ENCODE measurements around the gene KDM4C. TPM values are rescaled to one million over a fixed set of nuclear protein-coding genes. Genes with fewer than 3 reads are reported as not detected.
"Not testable (repeated sequence)": the region's sequence is repeated elsewhere in the genome, so short reads cannot be mapped to it uniquely, and the experiment has no call there.

KDM4C gene
- 10 to 100 TPM; 16.4 to 17.5 (median 16.7) TPM for polyA plus RNA-seq (ENCODE audit: insufficient read length in 3 of 3)

DNA sequence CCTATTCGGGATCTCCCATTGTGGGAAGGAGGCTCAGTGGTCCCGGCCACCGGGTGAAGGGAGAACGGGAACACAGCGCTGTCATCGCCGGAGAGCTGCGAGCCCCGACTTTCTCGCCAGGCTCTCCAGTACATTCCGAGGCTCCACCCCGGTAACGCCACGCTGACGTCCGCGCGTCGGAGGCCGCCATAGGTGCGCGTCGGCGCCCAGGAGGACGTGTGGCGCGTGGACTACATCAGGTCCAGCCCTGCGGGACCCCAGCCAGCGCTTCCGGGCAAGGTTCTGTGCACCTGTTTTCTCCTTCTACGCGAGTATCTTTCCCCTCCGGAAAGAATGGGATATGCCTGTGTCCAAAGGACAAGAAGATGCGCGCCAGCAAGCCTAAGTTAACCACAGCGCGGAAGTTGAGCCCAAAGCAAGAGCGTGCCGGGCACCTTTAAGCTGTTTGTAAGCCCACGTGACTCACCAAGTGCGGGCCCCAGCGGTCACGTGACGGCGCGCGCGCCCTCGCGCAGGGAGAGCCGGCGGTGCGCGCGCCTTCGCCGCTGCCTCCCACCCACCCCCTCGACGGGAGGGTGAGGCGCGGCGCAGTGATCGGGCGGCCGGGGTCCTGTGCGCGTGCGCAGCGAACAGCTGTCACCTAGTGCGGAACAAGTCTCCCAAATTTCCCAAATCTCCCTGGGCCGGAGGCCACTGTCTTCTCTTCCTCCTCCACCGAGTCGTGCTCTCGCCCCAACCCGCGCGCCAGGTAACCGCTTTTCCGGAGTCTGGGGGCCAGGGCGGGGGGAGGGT, at the start of gene KDM4C:
Gene KDM4C (plus strand): TSS at position 518 of the 792 bp plus-strand sequence. CDS start 35,016 bp downstream, outside the sequence.
- DNase-seq (ENCODE audit: low read depth in 3 of 3, low spot score in 2 of 3) = peak; percentile 88 to 91 (median 89)

DNA sequence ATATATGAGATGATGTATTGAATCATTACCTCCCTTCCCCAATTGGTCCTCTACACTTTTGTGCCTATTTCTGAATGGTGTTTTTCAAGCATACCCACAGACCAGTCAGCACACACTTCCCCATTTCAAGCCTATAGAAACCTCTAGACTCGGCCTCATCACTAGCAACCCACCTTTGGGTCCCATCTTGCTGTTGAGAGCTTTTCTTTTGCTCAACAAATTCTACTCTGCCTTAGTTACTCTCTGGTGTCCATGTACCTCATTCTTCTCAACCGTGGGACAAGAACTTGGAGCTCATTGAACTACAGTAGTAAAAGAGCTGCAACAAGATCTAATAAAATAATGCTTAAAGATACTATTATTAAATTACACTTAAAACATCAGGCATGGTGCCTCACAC, 49.0 kb upstream of the KDM4C start:
- no peak for DNase-seq (ENCODE audit: low read depth in 3 of 3, low spot score in 2 of 3)

DNA sequence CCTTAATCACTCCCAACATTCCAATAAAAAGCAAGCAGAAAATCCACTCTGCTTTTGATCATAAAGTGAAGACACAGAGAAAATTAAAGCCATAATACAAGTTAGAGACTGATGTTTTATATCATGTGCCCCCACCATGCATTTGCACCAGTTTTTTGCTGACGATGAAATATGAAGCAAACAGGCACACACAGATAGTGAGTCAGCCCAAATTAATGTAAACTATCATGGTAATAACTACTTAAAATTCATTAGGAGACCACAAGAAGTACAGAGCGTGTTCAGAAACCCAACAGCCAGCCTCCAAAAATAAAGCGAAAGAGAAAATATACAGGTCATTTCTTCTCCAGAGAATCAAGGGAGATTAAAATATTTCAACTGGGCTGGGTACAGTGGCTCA, 46.4 kb upstream of the KDM4C start:
- DNase-seq (ENCODE audit: low read depth in 3 of 3, low spot score in 2 of 3) = no peak

DNA sequence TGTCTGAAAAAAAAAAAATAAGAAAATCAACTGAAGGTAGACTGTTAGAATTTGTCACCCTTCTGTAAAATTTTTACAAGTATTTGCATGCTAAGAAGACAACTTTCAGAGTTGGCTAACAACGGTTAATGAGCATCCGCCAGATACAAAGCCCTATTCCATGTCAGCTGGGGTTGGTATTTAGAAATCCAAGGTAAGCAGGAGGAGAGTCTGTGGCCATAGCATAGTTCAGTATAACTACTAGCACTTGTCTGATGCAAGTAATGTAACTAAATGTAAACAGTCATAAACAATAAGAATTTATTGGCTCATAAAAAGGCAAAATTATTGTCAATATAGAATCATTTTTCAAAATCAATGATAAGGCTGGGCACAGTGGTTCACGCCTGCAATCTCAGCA, 45.7 kb upstream of the KDM4C start:
- DNase-seq (ENCODE audit: low read depth in 3 of 3, low spot score in 2 of 3) = no peak

DNA sequence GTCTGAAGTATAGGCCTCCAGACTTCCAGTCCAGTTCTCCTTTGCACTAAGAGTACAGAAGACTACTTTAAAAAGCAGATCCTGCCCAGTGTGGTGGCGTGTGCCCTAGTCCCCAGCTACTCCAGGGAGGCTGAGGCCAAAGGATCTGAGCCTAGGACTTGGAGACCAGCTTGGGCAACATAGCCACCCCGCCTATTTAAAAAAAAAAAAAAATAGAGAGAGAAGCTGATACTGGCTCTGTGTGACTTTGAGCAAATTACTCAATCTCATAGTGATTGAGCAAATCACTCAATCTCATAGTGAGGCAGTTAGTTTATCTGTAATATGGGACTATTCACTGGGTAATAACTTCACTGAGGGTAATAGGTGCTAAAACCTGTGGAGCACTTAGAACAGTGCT, 43.6 kb upstream of the KDM4C start:
- DNase-seq (ENCODE audit: low read depth in 3 of 3, low spot score in 2 of 3) = no peak

DNA sequence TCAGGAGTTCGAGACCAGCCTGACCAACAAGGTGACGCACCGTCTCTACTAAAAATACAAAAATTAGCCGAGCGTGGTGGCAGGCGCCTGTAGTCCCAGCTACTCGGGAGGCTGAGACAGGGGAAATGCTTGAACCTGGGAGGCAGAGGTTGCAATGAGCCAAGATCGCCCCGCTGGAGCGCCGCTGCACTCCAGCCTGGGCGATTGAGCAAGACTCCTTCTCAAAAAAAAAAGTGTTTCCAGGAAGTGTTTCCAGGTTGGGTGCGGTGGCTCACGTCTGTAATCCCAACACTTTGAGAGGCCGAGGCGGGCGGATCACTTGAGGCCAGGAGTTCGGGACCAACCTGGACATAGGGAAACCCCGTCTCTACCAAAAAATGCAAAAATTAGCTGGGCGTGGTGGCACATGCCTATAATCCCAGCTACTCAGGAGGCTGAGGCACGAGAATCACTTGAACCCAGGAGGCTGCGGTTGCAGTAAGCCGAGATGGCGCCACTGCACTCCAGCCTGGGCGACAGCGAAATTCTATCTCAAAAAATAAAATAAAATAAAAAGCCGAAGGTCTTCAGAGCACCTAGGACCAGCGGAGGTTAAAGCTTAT, 42.5 kb upstream of the KDM4C start:
- not testable (repeated sequence) for DNase-seq (ENCODE audit: low read depth in 3 of 3, low spot score in 2 of 3)

DNA sequence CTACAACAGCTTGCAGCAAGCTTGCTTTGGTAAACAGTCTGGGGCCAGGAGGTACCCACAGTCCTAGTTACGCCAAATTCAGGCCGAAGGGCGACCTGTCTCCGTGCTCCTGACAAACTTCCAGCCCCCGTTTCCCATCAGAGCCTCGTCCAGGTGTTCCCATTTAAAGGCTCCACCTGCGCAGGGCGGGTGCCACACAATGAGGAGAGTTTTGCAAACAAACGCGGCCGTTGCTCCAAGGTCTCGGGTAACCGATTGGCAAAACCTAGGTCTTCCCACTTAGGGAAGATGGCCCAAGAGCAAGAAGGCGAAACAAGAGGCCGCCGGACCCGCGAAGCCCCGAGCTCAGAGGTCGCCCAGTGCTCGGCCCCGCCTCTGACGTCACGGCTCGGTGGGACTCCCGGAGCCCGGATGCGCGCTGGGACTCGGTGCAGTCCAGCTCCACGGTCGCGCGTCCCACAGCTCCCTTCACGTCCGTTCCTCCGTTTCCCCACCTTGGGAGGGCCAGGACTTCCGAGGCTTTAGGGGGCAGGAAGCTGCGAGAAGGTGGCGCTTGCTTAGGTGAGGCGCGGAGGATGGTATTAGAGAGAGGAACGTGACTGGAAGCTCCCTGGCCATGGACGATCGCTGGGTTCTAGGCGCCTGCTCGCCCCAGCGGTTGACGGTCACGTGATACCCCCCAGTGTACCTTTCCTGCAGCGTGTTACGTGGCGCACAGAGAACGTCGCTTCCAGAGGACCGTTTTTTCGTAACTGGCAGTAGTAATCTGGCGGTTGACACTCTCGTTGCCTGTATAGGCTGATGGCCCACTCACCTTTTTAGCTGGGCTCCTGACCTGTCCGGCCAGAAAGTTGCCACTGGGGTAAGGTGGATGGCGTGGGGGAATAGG, 41.8 kb upstream of the KDM4C start:
- no peak for DNase-seq (ENCODE audit: low read depth in 3 of 3, low spot score in 2 of 3)

DNA sequence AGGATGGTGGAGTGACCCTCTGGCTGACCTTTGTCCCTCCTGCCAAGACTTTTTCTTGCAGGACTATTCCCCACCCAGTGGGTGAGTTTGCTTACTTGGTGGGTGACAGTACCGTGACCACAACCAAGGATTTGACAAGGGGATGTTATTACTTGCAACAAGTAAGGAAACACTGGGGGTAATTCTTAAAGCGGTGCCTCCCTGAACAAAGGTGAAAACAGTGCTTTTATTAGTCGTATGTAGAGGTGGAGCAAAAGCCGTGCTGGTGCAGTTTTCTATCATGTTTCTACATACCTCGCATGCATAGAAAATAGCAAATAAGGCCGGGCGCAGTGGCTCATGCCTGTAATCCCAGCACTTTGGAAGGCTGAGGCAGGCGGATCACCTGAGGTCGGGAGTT, 41.0 kb upstream of the KDM4C start:
- no peak for DNase-seq (ENCODE audit: low read depth in 3 of 3, low spot score in 2 of 3)

DNA sequence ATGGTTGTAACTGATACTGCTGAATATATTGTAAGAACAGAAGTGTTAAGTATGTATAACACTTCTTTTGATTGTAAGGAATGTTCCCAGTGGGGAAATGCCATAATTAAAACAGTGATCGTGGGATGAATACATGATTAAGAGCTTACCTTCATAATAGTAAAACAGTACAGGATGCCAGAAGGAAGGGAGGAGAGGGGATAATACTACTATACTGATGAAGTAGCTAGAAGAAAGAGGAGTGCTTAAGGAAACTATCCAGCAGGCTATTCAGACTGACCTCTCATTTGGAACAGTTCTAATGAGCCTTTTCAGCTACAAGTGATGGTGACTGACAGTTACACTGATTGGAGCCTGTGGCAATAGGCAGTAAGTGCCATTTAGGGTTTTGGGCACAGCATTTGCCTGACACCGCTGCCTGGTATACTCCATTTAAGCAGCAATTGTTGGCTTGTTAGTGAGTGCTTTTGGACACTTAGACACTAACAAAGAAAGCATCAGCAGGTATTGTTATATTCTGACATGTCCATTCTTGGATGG, 33.8 kb upstream of the KDM4C start:
- DNase-seq (ENCODE audit: low read depth in 3 of 3, low spot score in 2 of 3) = no peak

DNA sequence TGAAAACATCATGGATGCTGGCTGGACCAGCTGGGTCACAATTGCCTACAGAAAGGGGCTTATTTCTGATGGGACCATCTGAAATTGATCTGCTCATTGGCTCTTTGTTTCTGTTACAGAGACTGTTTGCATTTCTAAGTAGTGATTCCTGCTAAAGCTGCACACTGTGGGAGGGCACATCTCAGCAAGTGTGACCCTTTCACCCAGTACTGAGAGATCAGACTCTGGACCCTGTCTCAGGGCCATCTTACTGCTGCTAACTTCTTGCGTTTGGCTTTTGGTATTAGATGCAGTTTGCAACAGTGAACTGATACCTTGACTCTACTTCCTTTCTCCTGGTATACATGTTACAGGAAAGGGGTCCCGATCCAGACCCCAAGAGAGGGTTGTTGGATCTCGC, 24.5 kb upstream of the KDM4C start:
- no peak for DNase-seq (ENCODE audit: low read depth in 3 of 3, low spot score in 2 of 3)

DNA sequence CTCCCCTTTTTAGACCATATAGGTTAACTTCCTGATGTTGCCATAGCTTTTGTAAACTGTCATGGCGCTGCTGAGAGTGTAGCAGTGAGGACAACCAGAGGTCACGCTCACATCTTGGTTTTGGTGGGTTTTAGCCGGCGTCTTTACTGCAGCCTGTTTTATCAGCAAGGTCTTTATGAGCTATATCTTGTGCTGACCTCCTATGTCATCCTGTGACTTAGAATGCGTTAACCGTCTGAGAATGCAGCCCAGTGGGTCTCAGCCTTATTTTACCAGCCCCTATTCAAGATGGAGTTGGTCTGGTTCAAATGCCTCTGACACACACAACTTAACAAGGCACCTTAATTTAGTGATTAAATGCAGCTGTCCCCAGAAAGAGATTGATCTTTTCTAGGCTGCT, 23.9 kb upstream of the KDM4C start:
- DNase-seq (ENCODE audit: low read depth in 3 of 3, low spot score in 2 of 3) = no peak

DNA sequence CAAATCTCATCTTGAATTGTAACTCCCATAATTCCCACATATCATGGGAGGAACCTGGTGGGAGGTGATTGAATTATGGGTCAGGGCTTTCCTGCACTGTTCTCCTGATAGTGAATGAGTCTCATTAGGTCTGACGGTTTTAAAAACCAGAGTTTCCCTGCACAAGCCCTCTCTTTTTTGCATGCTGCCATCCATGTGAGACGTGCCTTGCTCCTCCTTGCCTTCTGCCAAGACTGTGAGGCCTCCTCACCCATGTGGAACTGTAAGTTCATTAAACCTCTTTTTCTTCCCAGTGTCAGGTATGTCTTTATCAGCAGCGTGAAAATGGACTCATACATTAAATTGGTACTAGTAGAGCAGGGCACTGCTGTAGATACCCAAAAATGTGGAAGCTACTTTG, 22.4 kb upstream of the KDM4C start:
- no peak for DNase-seq (ENCODE audit: low read depth in 3 of 3, low spot score in 2 of 3)

DNA sequence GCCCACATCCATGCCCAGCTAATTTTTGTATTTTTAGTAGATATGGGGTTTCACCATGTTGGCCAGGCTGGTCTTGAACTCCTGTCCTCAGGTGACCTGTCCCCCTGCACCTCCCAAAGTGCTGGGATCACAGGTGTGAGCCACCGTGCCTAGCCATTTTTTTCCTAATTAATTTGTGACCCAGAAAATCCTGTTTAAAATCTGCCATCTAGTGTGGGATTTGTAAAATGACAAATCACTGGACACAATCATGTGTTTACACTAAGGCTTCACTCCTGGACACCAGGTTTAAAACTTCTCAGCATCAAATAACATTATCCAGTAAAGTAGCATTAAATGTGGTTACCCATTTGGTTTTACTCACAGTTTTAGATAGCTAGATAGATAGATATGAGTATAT, 18.6 kb upstream of the KDM4C start:
- DNase-seq (ENCODE audit: low read depth in 3 of 3, low spot score in 2 of 3) = no peak

DNA sequence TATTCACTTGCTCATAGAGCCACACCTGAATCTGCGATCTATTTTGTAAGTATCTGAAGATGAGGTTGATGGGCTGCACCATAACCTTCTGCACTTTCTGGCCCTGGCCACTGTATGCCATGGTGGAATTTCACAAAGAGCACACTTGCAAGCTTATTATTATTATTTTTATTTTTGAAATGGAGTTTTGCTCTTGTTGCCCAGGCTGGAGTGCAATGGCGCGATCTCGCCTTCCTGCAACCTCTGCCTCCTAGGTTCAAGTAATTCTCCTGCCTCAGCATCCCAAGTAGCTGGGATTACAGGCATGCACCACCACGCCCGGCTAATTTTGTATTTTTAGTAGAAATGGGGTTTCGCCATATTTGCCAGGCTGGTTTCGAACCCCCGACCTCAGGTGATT, 8.9 kb upstream of the KDM4C start:
- not testable (repeated sequence) for DNase-seq (ENCODE audit: low read depth in 3 of 3, low spot score in 2 of 3)

DNA sequence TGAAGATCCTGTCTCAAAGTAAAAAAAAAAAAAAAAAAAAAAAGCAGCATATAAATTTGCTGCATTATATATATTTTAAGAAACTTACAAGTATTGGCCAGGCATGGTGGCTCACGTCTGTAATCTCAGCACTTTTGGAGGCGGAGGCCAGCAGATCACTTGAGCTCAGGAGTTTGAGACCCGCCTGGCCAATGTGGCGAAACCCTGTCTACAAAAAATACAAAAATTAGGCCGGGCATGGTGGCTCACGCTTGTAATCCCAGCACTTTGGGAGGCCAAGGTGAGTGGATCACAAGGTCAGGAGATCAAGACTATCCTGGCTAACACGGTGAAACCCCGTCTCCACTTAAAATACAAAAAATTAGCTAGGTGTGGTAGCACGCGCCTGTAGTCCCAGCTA, 2.9 kb upstream of the KDM4C start:
- not testable (repeated sequence) for DNase-seq (ENCODE audit: low read depth in 3 of 3, low spot score in 2 of 3)

DNA sequence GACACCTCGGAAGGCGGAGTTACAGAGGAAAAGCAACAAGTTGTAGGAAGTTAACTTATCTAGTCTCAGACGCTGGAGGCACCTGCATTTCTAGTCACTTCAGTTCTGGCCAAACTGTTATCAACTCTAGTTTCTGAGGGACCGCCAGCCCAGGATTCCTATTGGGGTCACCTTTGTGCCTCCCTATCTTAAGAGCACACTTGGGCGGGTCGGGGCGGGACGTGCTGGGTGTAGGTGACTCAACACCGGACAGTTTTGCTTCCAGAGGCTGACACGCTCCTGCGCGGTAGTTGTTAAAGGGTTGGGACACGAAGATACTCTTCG, 679 bp upstream of the KDM4C start:
- DNase-seq (ENCODE audit: low read depth in 3 of 3, low spot score in 2 of 3) = peak; percentile 39 to 72 (median 54)

DNA sequence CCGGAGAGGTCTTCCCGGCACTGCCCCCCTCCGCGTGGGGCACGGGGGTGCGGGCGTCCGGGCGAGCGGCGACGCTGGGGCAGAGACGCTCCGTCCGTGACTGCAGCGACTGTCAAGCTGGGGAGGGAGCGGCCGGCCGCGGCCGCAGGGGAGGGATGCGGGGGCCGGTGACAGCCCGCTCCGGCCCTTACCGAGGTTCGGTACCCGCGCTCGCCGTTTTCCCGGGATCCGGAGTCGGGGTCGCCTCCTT, 400 bp downstream of the KDM4C start:
- DNase-seq (ENCODE audit: low read depth in 3 of 3, low spot score in 2 of 3) = no peak

DNA sequence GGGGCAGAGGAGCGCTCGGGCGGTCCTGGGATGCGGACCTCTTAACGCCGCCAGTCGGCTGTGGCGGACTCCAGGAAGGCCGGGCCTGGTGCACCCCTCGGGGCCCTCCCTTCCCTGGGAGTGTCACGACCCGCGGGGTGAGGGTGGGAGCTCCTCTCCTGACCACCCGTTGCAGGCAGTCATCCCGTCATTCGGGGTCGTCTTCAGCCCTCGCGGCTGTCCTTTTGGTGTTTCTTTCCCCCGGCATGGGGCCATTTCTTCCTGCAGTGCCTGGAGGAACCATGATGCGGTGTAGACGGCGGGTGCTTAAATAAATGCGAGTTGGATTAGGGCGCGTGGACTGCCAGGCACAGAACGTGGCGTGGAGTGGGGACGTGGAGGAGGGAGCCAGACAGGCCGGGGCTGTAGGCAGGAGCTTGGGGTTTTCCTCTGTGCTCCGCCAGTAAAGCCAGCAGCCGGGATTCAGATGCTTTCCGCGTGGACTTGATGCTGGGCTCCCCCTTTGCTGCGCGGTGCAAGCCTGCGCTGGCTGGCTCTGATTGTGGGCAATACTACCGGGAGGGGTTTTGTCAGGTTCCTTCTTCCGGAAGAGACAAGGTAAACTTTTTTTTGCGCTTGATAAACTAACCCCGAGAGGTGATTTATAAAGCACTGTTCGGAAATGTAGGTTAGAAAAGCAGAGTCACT, 868 bp downstream of the KDM4C start:
- DNase-seq (ENCODE audit: low read depth in 3 of 3, low spot score in 2 of 3) = peak in 2 of 3 donors; percentile 30 to 44

DNA sequence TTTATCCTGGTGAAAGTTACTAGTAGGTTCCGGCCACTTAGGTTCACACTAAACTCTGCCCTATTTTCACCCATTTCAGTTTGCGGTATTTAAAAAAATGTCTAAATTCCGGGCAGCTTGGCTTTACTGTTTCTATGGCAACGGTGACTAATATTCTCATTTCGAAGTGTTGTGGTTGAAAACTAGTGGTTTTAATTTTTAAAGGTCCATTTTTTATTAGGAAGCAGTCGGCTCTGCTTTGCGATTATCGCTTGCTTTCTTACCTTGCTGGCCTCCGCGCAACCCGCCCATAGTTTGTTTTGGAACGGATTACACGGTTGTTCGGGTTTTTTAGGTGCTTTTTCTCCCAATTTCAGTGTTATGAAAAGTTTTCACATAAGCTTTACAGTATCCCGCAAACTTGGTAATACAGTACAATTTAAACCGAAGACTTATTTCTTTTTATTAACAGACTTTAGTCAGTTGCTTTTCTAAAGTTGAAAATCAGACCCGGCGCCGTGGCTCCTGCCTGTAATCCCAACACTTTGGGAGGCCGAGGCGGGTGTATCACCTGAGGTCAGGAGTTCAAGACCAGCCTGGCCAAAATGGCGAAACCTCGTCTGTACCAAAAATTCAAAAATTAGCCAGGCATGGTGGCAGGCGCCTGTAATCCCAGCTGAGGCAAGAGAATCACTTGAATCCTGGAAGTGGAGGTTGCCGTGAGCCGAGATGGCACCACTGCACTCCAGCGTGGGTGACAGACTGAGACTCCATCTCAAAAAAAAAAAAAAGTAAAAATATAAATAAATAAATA, 1.6 kb downstream of the KDM4C start:
- DNase-seq (ENCODE audit: low read depth in 3 of 3, low spot score in 2 of 3) = peak in 1 of 3 donors; percentile 12

DNA sequence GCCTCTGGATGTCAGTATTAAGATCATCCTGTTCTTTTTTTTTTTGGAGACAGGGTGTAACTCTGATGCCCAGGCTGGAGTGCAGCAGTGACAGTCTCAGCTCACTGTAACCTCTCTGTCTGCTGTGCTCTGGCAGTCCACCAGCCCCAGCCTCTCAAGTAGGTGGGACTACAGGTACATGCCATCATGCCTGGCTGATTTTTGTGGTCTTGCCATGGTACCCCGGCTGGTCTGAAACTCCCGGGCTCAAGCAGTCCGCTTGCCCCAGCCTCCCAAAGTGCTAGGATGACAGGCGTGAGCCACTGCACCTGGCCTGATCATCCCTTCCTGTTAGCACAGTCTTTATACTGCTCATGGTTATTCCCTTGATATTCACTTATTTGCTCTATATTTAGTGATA, 3.5 kb downstream of the KDM4C start:
- no peak for DNase-seq (ENCODE audit: low read depth in 3 of 3, low spot score in 2 of 3)

Data from right renal cortex interstitium (tissue), 3 donors.